ENCODE results near the gene NUP35. TPM values are rescaled to one million over a fixed set of nuclear protein-coding genes. Genes with fewer than 3 reads are reported as not detected.
A peak's percentile ranks its signal among the peaks of the same experiment; 100 is the strongest.
"Not testable (repeated sequence)": the region's sequence is repeated elsewhere in the genome, so short reads cannot be mapped to it uniquely, and the experiment has no call there.

NUP35 gene
- total RNA-seq, 1 experiment from 2014 or later = 29.5 TPM

DNA sequence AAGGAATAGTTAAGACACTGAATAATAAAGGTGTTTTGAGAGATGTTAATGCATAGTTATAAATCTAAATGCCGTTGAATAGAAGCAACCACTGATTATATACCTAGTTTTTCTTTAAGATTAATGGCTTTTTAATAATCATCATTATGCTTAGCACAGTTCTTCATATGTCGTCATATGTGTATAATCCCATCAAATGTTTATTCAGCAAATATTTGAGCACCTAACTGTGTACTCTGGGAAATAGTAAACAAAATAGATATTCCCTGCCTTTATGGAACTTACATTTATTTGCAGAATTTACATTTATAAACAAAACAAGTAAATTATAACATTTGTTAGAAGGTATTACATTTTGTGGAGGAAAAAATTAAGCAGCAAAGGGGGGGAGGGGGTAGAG is 9.8 kb downstream of the NUP35 start:
- DNase-seq (ENCODE audit: low read depth) = no peak

DNA sequence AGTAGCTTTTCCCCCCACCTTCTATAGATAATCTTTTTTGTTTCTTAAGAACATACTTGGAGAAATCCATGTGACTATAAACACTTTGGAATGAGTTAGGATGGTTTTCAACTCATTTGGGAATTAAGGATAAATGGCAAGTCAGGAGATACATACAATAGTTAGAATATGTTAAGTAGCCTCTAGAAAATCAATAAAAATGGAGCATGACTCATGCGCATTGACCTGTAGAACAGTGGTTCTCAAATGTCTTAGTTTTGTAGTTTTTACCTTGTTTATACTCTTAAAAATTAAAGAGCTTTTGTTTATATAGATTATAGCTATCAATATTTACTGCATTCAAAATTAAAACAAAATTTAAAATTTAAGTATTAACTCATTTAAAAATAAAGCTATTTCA is 24.7 kb downstream of the NUP35 start:
- DNase-seq (ENCODE audit: low read depth) = no peak

DNA sequence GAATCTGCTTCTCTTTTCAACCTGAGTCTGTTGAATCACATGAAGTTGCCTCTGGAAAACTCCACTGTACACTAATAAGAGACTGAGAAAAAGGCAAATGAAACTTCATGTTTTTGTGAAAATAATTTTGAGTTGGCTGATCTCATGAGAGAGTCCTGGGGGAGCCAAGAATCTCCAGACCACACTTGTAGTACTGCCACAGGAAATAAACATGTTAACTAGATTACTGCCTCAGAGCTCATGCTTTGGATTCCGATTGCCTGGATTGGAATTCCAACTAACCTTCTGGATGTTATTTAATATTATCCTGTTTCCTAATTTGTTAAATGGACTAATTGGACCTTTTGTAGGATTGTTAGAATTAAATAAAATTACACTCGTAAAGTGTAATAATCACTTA is 25.2 kb downstream of the NUP35 start:
- DNase-seq (ENCODE audit: low read depth) = peak; percentile 13

DNA sequence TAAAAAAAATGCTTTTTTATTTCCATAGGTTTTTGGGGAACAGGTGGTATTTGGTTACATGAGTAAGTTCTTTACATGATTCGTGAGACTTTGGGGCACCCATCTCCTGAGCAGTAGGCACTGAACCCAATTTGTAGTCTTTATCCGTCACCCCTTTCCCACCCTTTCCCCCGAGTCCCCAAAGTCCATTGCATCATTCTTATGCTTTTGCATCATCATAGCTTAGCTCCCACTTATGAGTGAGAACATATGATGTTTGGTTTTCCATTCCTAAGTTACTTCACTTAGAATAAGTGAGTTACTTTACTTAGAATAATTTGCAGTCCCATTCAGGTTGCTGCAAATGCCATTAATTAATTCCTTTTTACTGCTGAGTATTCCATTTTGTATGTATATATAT is 28.0 kb downstream of the NUP35 start:
- not testable (repeated sequence) for DNase-seq (ENCODE audit: low read depth)

DNA sequence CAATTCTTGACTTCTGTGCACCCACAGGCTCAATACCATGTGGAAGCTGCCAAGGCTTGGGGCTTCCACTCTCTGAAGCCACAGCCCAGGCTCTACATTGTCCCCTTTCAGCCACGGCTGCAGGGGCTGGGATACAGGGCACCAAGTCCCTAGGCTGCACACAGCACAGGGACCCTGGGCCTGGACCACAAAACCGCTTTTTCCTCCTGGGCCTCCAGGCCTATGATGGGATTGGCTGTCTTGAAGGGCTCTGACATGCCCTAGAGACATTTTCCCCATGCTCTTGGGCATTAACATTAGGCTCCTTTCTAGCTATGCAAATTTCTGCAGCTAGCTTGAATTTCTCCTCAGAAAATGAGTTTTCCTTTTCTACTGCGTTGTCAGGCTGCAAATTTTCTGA is 29.7 kb downstream of the NUP35 start:
- DNase-seq (ENCODE audit: low read depth) = no peak

DNA sequence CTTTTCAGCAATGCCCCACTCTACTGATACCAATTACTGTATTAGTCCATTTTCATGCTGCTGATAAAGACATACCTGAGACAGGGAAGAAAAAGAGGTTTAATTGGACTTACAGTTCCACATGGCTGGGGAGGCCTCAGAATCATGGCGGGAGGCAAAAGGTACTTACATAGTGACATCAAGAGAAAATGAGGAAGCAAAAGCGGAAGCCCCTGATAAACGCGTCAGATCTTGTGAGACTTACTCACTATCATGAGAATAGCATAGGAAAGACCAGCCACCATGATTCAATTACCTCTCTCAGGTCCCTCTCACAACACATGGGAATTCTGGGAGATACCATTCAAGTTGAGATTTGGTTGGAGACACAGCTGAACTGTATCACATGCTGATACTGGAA is 30.5 kb downstream of the NUP35 start:
- DNase-seq (ENCODE audit: low read depth) = not testable (repeated sequence)

DNA sequence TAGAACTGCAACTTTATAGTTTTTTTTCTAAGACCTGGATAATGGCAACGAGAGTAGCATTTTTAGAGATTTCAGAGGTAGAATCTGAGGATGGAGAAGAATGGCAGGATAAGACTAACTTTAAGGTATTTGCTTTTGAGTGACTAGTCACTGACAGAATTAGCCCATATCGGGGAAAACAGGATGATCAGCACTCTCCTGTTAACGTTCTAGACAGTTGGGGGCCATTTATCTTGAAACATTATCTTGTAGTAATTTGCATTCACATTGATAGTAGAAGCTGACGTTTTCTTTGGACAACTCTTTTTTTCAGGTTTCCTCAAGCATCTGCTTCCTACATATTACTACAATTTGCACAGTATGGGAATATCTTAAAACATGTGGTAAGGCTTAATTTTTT is 32.9 kb downstream of the NUP35 start:
- no peak for DNase-seq (ENCODE audit: low read depth)

DNA sequence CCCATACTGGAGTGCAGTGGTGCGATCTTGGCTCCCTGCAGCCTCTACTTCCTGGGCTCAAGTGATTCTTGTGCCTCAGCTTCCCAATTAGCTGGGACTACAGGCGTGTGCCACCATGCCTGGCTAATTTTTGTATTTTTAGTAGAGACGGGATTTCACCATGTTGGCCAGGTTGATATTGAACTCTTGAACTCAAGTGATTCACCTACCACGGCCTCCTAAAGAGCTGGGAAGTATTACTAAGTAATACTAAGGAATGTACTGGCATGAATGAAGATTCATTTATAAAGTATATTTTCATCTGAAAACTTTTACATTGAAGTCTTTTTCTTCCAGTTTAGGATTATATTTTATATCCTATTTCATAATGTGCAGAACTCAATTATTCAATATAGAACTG is 38.1 kb downstream of the NUP35 start:
- peak; percentile 75 for DNase-seq (ENCODE audit: low read depth)

DNA sequence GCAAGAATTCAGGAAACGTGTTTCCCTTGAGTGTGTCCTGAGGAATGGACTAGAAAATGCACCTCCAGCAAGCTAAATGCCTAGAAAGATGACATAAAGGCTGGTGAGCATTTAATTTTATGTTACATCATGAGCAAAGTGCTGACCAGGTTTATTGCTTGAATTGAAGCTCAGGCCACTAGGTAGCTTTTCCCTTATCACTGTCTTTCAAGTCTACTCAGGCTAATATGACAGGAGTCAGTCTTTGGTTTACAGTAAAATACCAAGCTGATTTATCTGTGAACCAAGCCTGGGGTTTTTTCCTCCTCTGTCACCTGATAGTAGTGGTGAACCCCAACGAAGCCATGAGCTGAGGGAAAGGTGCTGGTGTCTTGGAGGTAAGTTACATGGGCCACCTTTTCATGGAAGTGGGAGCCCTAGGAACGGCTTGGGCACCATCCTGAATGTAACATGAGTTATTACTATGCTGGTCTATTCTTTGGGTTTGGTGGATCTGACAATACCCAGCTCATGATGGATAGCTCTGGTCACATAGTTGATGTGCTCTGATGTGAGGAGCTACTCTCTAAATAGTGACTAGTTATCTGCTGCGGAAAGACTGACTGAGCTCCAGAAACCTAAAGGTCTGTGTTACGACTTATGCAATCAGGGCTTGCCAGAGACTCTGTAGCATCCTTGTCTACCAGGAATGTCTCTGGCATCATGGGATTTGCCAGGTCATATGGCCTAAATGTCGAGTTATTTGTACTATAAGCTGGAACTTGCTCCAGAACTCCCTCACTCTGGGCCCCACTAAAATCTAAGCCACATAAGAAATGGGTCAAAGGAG is 39.8 kb downstream of the NUP35 start:
- DNase-seq (ENCODE audit: low read depth) = no peak

DNA sequence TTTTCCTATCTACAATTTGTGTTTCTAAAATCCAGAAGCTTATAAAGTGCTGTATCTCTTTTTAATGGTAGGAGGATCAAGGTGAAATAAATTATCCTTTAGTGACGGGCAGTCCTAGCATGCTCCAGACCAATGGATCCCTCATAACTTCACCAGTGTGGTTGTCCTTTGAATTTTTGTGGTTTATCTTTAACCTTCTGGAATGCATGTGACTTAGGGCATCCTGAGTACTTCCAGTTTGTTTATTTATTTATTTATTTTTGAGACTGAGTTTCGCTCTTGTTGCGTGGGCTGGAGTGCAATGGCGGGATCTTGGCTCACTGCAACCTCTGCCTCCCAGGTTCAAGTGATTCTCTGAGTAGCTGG is 40.4 kb downstream of the NUP35 start:
- DNase-seq (ENCODE audit: low read depth) = peak; percentile 91

DNA sequence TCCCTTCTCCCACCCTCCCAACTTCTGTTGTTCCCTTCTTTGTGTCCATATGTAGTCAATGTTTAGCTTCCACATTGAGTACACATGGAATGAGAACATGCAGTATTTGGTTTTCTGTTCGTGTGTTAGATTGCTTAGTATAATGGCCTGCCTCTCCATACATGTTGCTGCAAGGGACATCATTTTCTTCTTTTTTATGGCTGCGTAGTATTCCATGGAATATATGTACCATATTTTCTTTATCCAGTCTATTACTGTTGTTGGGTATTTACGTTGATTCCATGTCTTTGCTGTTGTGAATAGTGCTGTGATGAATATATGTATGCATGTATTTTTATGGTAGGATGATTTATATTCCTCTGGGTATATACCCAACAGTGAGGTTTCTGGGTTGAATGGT is 42.0 kb downstream of the NUP35 start:
- DNase-seq (ENCODE audit: low read depth) = no peak

DNA sequence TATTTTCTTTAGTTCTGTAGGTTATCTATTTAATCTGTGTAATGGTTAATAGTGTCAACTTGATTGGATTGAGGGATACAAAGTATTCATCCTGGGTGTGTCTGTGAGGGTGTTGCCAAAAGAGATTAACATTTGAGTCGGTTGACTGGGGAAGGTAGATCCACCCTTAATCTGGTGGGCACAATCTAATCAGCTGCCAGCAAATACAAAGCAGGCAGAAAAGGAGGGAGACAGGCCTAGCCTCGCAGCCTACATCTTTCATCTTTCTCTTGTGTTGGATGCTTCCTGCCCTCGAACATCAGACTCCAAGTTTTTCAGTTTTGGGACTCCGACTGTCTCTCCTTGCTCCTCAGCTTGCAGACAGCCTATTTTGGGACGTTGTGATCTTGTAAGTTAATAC is 42.7 kb downstream of the NUP35 start:
- not testable (repeated sequence) for DNase-seq (ENCODE audit: low read depth)

DNA sequence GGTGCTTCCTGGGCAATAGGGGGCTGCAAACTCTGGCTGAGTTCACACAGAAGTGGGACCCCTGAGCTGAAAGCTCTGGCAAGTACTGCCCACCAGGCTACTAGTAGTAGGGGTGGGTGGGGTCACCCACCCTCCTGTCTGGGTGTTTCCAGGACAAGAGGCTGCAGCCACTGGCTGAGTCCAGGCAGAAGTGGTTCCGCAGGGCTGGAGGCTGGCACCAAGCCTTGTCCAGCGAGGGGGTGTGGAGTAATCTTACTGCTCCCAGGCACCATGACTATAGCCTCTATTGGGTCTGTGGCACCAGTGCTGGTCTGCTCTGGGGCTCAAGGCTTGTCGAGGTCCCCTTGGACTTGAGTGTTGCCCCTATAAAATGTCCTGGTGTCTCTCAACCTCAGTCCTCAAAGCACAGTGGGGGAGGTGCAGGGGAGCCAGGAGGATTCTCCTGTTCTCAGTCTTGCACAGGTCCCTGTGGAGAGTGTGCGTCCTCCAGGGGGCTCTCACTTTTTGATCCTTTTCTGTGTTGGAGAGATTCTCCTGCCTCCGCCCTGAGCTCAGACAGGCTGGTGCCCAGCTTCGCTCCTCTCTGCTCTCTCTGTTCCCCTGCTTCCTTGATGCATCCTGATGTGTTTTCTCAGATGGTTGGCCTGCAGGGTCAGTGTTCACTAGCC is 48.1 kb downstream of the NUP35 start:
- DNase-seq (ENCODE audit: low read depth) = no peak

DNA sequence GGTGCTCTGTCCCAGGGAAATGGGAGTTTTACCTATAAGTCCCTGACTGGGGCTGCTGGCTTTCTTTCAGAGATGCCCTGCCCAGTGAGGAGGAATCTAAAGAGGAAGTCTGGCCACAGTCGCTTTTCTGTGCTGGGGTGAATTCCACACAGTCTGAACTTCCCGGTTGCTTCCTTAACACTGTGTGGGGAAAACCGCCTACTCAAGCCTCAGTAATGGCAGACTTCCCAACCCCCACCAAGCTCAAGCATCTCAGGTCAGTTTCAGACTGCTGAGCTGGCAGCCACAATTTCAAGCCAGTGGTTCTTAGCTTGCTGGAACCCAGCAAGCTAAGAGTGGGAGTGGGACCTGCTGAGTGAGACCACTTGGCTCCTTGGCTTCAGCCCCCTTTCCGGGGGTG is 54.9 kb downstream of the NUP35 start:
- peak; percentile 27 for DNase-seq (ENCODE audit: low read depth)

DNA sequence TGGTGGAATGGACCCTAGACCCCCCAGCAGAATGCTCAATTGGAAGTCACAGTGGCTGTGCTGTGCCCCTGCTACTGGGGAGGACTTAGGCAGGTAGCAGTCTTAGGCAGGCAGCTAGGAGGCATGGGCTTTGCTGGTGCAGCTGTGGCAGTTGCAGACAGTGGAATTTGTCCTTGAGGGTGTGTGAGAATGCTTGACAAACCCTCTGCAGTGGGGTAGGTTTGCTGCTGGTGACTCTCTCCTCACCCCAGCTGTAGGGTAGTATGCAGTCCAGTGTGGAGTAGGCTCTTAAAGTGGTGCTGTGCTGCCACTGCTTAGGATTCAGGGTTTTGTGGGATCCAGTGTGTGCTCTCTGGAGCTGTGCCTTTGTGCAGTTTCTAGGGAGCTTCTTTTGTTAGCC is 61.3 kb downstream of the NUP35 start:
- DNase-seq (ENCODE audit: low read depth) = no peak

DNA sequence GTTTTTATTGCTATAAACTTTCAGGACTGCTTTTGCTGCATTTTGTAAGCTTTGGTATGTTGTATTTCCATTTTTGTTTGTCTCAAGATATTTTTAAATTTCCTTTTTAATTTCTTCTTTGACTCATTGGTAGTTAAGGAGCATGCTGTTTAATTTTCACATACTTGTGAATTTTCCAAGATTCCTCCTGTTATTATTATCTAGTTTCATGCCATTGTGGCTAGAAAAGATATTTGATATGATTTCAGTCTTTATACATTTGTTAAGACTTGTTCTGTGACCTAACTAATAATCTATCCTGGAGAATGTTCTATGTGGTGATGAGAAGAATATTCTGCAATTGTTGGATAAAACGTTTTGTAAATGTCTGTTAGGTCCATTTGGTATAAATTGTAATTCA is 62.1 kb downstream of the NUP35 start:
- DNase-seq (ENCODE audit: low read depth) = no peak

DNA sequence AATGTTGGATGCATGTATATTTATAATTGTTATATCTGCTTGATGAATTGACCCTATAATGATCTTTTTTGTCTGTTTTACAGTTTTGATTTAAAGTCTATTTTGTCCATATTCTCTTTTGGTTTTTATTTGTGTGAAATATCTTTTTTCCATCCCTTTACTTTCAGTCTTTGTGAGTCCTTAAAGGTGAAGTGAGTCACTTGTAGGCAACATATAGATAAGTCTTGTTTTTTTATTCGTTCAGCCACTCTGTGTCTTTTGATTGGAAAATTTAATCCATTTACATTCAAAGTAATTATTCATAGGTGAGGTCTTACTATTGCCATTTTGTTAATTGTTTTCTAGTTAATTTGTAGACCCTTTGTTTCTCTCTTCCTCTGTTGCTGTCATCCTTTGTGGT is 62.5 kb downstream of the NUP35 start:
- DNase-seq (ENCODE audit: low read depth) = no peak

DNA sequence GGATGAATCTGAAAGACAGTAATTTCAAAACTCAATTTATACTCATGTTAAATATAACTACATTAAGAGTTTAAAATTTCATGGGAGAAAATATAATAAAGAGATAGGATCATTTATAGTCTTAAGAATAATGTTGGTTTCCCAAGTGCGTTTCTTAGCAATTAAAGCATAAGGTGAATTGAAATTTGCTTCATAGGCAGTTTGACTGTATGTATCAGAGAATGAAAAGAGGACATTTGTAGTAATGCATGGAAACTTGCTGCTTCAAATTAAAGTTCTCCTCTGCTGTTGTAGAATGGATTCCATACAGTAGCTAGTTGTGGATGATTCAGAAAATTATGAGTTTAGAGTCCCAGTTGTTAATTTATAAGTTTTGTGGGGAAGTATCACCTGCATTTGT is 68.1 kb downstream of the NUP35 start:
- DNase-seq (ENCODE audit: low read depth) = no peak

DNA sequence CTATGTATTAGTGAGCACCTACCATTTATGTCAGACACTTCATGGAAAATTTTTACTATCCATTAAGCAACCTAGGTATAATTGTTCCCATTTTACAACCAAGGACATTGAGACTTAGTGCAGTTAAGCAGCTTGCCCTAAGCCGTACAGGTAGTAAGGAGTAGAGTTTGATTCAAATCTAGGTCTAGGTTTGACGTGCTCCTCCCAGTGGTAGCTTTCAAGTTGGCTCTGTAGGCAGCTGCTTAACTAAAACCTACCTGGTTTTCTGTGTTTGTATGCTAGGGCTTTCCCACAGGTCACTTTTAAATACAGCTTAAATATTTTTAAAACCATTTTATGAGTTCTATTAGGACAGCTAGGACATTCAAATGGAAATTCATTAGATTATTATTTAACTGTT is 69.7 kb downstream of the NUP35 start:
- no peak for DNase-seq (ENCODE audit: low read depth)

DNA sequence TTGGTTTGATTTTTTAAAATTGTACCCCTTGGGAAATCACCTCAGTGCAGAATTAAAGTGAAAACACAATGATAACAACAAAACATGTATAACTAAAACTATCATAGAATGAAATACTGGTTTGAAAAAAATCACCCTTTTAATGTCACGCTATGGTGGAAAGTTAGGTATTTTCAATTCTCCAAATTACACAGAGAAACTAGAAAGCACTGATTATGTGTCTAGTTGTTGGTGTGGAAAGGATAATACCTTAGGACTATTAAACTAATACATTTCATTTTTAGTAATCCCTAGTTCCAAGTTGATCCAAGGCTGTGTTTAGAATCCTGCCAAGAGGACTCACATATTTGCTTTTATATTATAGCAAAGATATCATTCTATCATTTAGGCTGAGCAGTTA is 71.2 kb downstream of the NUP35 start:
- no peak for DNase-seq (ENCODE audit: low read depth)

DNA sequence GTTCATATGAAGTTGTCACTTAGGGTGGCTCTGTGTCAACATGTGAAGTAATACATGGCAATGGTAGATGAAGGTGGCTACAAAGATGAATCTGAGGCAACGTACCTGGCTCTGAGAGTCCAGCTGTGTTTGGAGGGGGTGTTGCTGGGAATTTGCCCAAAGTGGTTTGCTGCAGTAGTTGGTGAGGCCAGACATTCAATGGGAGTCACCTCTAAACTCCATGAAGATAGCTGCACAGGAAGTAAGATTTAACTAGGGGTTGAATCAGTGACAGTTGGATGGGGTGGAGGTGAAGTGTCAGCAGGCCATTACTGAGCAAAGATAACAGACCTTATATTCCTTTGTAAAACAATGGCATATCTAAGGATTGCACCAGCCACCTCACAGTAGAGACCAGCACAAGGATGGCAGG is 71.8 kb downstream of the NUP35 start:
- DNase-seq (ENCODE audit: low read depth) = no peak

DNA sequence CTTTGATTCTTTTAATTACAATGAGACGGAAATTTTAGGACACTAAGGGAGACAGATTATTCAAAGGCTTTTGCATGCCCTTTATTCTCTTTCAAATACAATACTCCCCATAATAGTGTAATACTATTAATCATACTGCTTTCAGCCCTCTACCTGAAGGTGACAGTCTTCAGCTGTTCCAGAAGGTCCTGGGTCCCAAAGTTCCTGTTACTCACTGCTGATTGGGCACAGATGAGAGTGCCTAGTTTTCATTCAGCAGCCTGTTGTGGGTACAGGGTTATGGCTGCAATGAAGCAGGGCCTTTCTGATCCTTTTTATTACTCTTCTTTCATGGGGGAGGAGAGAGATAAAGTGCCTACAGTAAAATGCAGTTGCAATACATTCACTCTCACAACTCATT is 80.2 kb downstream of the NUP35 start:
- DNase-seq (ENCODE audit: low read depth) = no peak

DNA sequence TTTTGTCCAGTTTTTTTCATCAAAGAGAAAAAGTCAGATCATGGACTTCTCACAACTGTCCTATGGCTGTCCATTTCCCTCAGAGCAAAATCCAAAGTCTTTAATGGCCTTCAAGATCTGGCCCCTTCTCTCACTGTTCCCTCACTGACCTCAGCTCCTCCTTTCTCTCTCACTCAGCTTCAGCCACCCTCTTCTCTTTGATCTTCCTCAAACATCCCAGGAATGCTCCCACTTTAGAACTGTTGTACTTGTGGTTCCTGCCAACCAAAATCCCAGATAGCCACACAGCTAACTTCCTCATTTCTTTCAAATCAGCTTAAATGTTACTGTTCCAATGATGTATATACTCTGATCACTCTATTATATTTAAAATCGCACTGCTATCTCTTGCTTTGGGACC is 82.9 kb downstream of the NUP35 start:
- DNase-seq (ENCODE audit: low read depth) = peak; percentile 77

Measured in M059J (cell line).